HCT116 (cell line): Measurements from ENCODE around the gene TMEM140. TPM values are rescaled to one million over a fixed set of nuclear protein-coding genes. Genes with fewer than 3 reads are reported as not detected.

Experiments used
- ATAC-seq: fragments of 200-7000 bp; cut with Tn5 transposase; 2 replicates; pipeline ENCODE4 v1.9.1; 2020; ENCODE audit warnings: mild to moderate bottlenecking, moderate library complexity
- BruUV-seq: library from RNA; stranded (reverse); fragments of 400-500 nt; replicated peaks from 2 replicates; lab custom pipeline; 2021; lab: Mats Ljungman, UMichigan
- CTCF ChIA-PET: fragments of 300-600 bp; sonication (Branson Sonifier 250); formaldehyde crosslinking; loops from one replicate; lab custom pipeline; 2021; ENCODE audit warnings: antibody characterized with exemption; lab: Charles Lee
- POLR2A ChIA-PET: fragments of 300-600, 350-600 bp; sonication (Branson Sonifier 250); formaldehyde crosslinking; loops from one replicate; lab custom pipeline; 2021; ENCODE audit warnings: antibody characterized with exemption; lab: Charles Lee
- RAD21 ChIA-PET, 2 experiments: fragments of 300-600 bp; sonication (Branson Sonifier 250); formaldehyde crosslinking; loops; one replicate each; lab custom pipeline; 2023; ENCODE audit warnings: low total read pairs in 2 of 2; ENCODE audit not compliant: uncharacterized antibody in 2 of 2, unreplicated experiment in 2 of 2, low non-redundant PET in 1 of 2; lab: Charles Lee
- DNase-seq: peaks from one replicate; pipeline ENCODE4 v3.0.0-alpha.2; 2010; ENCODE audit warnings: low read depth, low spot score
- H2AFZ ChIP-seq: fragments of 200-600 bp; shearing (Covaris generic), sonication (generic); 2 replicates; pipeline ENCODE4 v1.6.1; 2017; ENCODE audit warnings: low read depth, mixed run types, mixed read lengths, antibody characterized with exemption, low read length; ENCODE audit not compliant: poor library complexity, severe bottlenecking
- H3K27ac ChIP-seq: 2 replicates; pipeline ENCODE4 v1.5.1; 2012; ENCODE audit warnings: low read depth, low read length
- H3K27me3 ChIP-seq: fragments of 200-600 bp; sonication (generic); 2 replicates; pipeline ENCODE4 v1.6.1; 2016; ENCODE audit warnings: mixed run types, low read length, mixed read lengths; ENCODE audit not compliant: insufficient read depth
- H3K36me3 ChIP-seq, 2 experiments: fragments of 200-500 bp in 1 of 2; fragments of 200-600 bp in 1 of 2; sonication (Bioruptor generic) in 1 of 2; sonication (generic) in 1 of 2; 2 replicates each; pipeline versions ENCODE4 v1.5.1 to v1.6.1; 2014 to 2016; ENCODE audit warnings: low read length in 2 of 2, inconsistent platforms in 1 of 2, mixed read lengths in 1 of 2, mixed run types in 1 of 2; ENCODE audit not compliant: insufficient read depth in 2 of 2, control insufficient read depth in 1 of 2
- H3K4me1 ChIP-seq, 2 experiments: fragments of 200-600 bp in 1 of 2; sonication (generic) in 1 of 2; 2 replicates each; pipeline versions ENCODE4 v1.5.1 to v1.6.1; 2012 to 2017; ENCODE audit warnings: low read length in 2 of 2, inconsistent platforms in 1 of 2, mild to moderate bottlenecking in 1 of 2, mixed read lengths in 1 of 2, mixed run types in 1 of 2, moderate library complexity in 1 of 2; ENCODE audit not compliant: insufficient read depth in 2 of 2, control insufficient read depth in 1 of 2
- H3K4me2 ChIP-seq: fragments of 200-600 bp; sonication (generic); 2 replicates; pipeline ENCODE4 v1.6.1; 2017; ENCODE audit warnings: mixed run types, low read length, mixed read lengths
- H3K4me3 ChIP-seq, 2 experiments: fragments of 200-600 bp in 1 of 2; sonication (generic) in 1 of 2; replicated peaks in 1 of 2; 2 replicates each; pipeline ENCODE4 v1.5.1; 2011 to 2016; ENCODE audit warnings: low read length in 2 of 2, control low read depth in 1 of 2, low read depth in 1 of 2, mild to moderate bottlenecking in 1 of 2, mixed read lengths in 1 of 2, mixed run types in 1 of 2
- H3K79me2 ChIP-seq: fragments of 200-600 bp; sonication (generic); 2 replicates; pipeline ENCODE4 v1.6.1; 2017; ENCODE audit warnings: mild to moderate bottlenecking, mixed run types, low read length, moderate library complexity, mixed read lengths; ENCODE audit not compliant: insufficient read depth
- H3K9ac ChIP-seq: fragments of 200-600 bp; sonication (generic); 2 replicates; pipeline ENCODE4 v1.6.1; 2016; ENCODE audit warnings: low read length, mixed read lengths
- H3K9me2 ChIP-seq: fragments of 200-600 bp; sonication (generic), shearing (Covaris generic); 2 replicates; pipeline ENCODE4 v1.6.1; 2017; ENCODE audit warnings: mixed run types, mild to moderate bottlenecking, moderate library complexity; ENCODE audit not compliant: insufficient read depth
- H3K9me3 ChIP-seq, 2 experiments: fragments of 200-500 bp in 1 of 2; fragments of 200-600 bp in 1 of 2; sonication (Bioruptor generic) in 1 of 2; sonication (generic) in 1 of 2; 2 replicates each; pipeline ENCODE4 v1.6.1; 2014 to 2017; ENCODE audit warnings: low read length in 2 of 2, mixed read lengths in 2 of 2, inconsistent platforms in 1 of 2, low read depth in 1 of 2, mild to moderate bottlenecking in 1 of 2, mixed run types in 1 of 2, moderate library complexity in 1 of 2; ENCODE audit not compliant: control insufficient read depth in 1 of 2, insufficient read depth in 1 of 2
- H4K20me1 ChIP-seq: fragments of 200-600 bp; sonication (generic), shearing (Covaris generic); 2 replicates; pipeline ENCODE4 v1.6.1; 2017; ENCODE audit warnings: mixed run types, mild to moderate bottlenecking, moderate library complexity; ENCODE audit not compliant: insufficient read depth
- CBX3 ChIP-seq: IDR thresholded peaks from 2 replicates; pipeline ENCODE4 v1.6.1; 2012; ENCODE audit warnings: low read depth
- EZH2 ChIP-seq: fragments of 200-600 bp; sonication (generic); IDR thresholded peaks from 2 replicates; pipeline ENCODE4 v1.6.1; 2017; ENCODE audit warnings: antibody characterized with exemption, mixed run types
- JUND ChIP-seq: IDR thresholded peaks from 2 replicates; pipeline ENCODE4 v1.6.1; 2012
- intact Hi-C: fragments of 100-400 bp; cut with micrococcal nuclease; formaldehyde crosslinking; loops from 2 replicates; pipeline ENCODE4 v1.10.0; 2022
- total RNA-seq: library from RNA; stranded (reverse); gene quantifications from one replicate; pipeline ENCODE4 v1.2.1, GENCODE V29; 2021; ENCODE audit not compliant: unreplicated experiment
- TF ChIP-seq, protein P1 (sequence below): IDR thresholded peaks from 2 replicates; pipeline ENCODE4 v1.6.1; 2012; ENCODE audit warnings: low read depth

TMEM140 gene
- total RNA-seq, 1 experiment from 2014 or later, result not detected

DNA sequence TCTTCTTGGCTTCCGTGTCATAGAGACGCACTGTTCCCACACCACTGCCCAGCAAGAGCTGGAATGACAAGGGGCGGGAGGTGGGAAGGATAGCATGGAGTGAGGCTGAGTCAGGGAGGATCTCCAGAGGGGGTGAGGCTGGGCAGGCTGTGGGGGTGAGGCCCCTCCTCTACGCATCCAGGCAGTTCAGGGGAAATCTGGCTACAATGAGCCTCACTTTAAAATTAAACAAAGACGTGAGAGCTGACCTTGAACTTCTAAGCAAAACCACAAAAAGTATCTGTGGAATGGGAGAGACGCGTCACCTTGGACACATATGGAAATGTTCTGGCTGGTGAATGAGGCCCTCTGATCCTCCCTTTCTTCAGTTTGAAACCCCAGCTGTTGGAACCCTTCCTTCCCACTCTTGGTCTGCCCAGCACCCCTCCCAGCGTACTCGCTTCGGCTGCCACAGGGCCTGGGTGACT lies 45.8 kb downstream of the TMEM140 start:
- RAD21 ChIA-PET, result no interaction called here
- no peak overlapping the region for H3K4me2 ChIP-seq
- TF ChIP-seq JUND, result no peak
- no peak for TF ChIP-seq EZH2
- no peak overlapping the region for H3K9ac ChIP-seq
- no peak for DNase-seq
- no peak overlapping the region for H2AFZ ChIP-seq
- no peaks in the 10 kb centered on the region for H3K79me2 ChIP-seq
- intact Hi-C loops, result no loop called here
- H3K9me3 ChIP-seq, result no peaks in the 10 kb centered on the region
- no peaks in the 10 kb centered on the region for H4K20me1 ChIP-seq
- CTCF ChIA-PET, result interaction anchor here (1.2 kb wide), 1 partner anchor 24 kb away, joined by 3 read pairs; no protein-coding TSS in a partner anchor
- no peaks in the 10 kb centered on the region; a peak in 1 of 4 replicates for H3K36me3 ChIP-seq
- H3K9me2 ChIP-seq, result no peaks in the 10 kb centered on the region
- H3K27me3 ChIP-seq, result no peaks in the 10 kb centered on the region
- ATAC-seq, result no peak
- H3K4me3 ChIP-seq, result no peak overlapping the region
- BruUV-seq, result no TSS peak
- no peaks in the 10 kb centered on the region for H3K4me1 ChIP-seq
- POLR2A ChIA-PET, result no interaction called here
- H3K27ac ChIP-seq, result no peak overlapping the region

DNA sequence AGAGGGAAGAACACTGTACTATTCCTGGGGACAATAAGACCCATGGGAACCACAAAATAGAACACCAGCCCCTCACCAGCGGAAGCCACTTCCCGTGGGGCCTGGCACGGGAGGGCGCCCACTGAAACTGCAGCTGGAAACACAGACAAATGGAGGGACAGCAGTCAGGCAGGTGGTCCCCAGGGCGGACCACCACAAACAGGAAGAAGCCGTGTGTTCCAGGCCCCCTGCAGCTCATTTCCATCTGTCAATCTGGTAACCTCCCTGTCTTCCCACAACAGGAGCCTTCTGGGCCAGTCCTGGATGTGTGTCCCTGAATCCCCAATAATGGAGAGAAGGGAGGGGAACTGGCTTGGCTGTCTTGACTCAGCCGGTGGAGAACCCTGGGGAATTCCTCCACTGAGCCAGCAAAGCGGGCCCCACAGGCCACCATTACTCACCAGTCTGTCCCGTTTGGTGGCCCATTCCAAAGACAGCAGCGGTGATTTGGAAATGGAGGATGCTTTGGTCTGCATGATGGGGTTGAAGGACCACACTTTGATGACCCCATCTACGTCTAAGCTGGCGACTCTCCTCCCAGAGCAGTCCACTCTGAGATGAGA lies 46.7 kb downstream of the TMEM140 start:
- TF ChIP-seq EZH2, result no peak
- TF ChIP-seq CBX3, result no peak
- TF ChIP-seq, protein P1, sequence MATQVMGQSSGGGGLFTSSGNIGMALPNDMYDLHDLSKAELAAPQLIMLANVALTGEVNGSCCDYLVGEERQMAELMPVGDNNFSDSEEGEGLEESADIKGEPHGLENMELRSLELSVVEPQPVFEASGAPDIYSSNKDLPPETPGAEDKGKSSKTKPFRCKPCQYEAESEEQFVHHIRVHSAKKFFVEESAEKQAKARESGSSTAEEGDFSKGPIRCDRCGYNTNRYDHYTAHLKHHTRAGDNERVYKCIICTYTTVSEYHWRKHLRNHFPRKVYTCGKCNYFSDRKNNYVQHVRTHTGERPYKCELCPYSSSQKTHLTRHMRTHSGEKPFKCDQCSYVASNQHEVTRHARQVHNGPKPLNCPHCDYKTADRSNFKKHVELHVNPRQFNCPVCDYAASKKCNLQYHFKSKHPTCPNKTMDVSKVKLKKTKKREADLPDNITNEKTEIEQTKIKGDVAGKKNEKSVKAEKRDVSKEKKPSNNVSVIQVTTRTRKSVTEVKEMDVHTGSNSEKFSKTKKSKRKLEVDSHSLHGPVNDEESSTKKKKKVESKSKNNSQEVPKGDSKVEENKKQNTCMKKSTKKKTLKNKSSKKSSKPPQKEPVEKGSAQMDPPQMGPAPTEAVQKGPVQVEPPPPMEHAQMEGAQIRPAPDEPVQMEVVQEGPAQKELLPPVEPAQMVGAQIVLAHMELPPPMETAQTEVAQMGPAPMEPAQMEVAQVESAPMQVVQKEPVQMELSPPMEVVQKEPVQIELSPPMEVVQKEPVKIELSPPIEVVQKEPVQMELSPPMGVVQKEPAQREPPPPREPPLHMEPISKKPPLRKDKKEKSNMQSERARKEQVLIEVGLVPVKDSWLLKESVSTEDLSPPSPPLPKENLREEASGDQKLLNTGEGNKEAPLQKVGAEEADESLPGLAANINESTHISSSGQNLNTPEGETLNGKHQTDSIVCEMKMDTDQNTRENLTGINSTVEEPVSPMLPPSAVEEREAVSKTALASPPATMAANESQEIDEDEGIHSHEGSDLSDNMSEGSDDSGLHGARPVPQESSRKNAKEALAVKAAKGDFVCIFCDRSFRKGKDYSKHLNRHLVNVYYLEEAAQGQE, result no peak

More for the DNA sequence above, 46.7 kb downstream of the TMEM140 start:
- no peaks in the 10 kb centered on the region for H3K9me3 ChIP-seq
- CTCF ChIA-PET, result interaction anchor here (1.2 kb wide), 1 partner anchor 25 kb away, joined by 3 read pairs; no protein-coding TSS in a partner anchor
- RAD21 ChIA-PET, result no interaction called here
- H3K79me2 ChIP-seq, result no peaks in the 10 kb centered on the region
- intact Hi-C loops, result no loop called here
- no peak overlapping the region for H3K4me2 ChIP-seq
- no peaks in the 10 kb centered on the region for H3K9me2 ChIP-seq
- no peaks in the 10 kb centered on the region for H3K27me3 ChIP-seq
- DNase-seq, result no peak
- H3K4me3 ChIP-seq, result no peak overlapping the region
- no peaks in the 10 kb centered on the region for H4K20me1 ChIP-seq
- no TSS peak for BruUV-seq
- no peaks in the 10 kb centered on the region for H3K4me1 ChIP-seq
- H3K27ac ChIP-seq, result no peak overlapping the region
- H2AFZ ChIP-seq, result no peak overlapping the region
- H3K9ac ChIP-seq, result no peak overlapping the region
- POLR2A ChIA-PET, result no interaction called here
- H3K36me3 ChIP-seq, result peaks cover 0 to 2% of the 10 kb centered on the region in 2 experiments; a peak in 2 of 4 replicates
- no peak for ATAC-seq
